Measurements from ENCODE around the gene PAFAH1B2.
A peak's percentile ranks its signal among the peaks of the same experiment; 100 is the strongest.
"Not testable (repeated sequence)": the region's sequence is repeated elsewhere in the genome, so short reads cannot be mapped to it uniquely, and the experiment has no call there.

PAFAH1B2 gene, protein sequence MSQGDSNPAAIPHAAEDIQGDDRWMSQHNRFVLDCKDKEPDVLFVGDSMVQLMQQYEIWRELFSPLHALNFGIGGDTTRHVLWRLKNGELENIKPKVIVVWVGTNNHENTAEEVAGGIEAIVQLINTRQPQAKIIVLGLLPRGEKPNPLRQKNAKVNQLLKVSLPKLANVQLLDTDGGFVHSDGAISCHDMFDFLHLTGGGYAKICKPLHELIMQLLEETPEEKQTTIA

DNA sequence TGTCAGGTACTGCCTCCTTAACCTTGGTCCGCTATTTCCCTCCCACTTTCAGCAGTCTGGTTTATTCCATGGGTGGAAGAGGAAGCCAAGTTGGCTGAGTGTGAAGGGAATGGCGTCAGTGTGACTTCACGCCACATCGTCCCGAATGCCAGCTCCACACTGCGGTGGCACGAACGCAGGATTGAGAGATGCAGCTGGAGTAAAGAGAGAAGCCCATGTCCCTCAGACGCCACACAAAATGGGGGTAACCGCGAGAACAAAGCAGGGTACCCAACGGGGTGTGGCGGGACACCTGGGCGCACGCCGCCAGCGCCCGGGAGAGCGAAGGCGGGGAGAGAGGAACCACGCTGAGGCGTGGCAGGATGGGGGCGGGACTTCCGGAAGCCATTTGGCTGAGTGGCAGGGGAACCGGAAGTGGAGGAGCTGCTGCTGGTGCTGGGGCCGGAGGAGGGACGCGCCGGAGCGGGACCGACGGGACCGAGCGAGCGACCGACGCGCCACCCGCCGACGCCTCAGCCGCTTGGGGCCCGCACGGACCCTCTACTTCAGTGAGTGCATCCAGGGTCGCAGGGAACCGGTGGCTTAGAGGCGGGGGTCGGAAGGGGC lies at the start of gene PAFAH1B2:
Gene PAFAH1B2 (plus strand): TSS at position 417 of the 606 bp plus-strand sequence. CDS start 8,161 bp downstream, outside the sequence.
- peak; percentile 52 to 95 (median 88) for DNase-seq

DNA sequence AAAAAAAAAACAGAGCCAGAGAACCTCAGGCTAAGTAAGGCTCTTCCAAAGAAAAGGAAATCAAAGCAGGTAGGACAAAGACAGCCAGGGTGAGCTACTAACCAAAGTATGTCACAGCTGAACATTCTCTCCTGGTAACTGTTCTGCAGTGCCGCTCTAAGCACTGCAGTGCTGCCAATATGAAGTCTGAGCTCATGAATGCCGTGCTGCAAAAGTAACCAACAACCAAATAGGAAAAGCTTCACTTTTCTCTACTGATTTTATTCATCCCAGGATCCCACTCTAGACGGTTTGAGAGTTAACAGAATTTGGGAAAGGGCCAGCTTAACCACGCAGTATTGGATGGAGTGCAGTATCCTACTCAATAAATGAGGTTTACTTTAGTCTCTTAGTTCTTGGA lies 49.3 kb upstream of the PAFAH1B2 start:
- DNase-seq = peak in 11 of 56 donors; percentile 13 to 45 (median 27)

DNA sequence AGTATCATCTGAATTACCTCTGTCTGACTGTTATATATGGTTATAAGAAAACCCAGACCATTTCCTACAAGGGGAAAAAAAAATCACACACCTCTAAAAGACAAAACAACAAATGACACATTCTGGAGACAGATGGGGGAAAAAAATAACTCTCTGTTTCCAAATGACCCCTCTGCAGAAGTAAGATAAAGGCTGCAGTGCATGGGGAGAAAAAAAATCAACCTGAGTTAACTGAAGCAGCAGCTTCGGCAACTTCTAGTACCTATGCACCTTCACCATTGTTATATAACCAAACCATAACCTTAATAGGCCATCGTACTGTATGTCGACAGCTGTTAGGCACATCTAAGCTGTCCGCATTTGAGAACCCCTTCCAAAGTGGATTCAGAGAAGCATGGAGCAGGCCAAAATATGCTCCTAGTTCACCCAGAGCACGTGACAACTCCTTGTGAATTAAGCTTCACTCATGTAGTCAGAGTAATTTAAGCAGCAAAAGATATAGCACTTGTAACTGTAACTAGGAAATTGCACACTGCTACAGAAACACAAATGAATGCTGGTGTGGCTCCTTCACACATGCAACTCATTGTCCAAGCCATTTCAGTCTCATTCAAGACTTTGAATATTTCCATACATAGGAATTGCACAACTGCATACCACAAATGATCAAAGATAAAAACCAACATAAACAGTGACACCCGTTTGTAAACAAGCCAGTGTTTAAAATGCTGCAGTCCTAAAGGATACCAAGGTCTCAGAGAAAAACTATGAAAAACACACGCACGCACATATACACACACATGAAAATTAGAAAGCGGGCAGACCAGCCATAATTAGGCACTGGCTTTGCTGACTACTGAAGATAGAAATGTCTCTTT lies 48.6 kb upstream of the PAFAH1B2 start:
- peak in 3 of 56 donors; percentile 23 to 29 (median 28) for DNase-seq

DNA sequence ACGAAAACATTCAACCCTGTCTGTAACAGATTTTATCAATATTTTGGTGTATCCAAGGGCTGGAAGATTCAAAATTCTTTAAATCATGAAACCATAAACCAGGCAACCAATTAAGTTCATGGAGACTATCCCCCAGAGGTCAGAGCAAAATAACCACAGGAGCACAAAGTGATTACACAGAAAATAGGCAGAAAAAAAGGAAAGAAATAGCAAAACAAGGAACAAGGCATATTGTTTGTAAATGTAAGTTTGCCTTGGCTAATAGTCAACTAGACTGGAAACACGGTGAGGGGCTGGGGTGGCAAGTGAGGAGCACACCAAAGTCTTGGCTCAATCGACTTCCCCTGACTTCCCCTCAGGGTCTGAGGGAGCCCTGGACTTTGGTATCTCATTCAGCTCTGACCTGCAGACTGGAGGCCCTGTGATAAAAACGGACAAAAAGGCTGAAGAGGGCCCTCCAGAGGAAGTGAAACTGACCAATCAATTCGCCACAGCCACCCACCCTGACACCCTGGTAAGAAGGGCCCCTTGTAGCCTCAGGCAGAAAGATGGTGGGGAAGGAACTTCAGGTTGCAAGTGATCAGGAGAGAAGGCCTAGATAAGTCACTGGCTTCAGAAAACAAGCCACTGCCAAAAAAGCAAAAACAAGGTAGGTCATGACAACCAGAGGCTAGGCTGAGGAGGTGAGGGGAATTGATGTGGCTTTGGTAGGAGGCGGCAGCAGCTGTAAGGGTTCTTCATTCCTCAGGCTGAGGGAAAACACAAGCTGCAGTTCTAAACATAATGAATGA lies 47.7 kb upstream of the PAFAH1B2 start:
- DNase-seq = peak in 49 of 56 donors; percentile 10 to 80 (median 54)

DNA sequence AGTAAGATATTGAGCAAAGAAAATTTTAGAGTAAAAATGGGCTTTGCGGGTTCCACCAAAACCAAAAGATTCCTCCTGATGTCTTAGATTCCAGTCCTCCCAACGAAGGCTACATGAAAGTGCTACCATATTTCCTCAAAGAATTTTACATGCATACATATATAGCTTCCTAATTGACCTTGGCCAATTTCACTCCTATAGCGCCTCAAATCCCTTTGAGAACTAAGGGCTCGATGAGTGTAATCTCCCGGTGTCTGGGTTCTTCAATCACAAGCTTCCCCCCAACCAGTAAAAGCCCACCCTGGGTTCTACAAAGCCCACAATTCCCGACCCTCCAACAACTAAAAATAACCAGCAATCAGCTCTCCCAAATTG lies 47.1 kb upstream of the PAFAH1B2 start:
- DNase-seq = peak in 1 of 56 donors; percentile 22

DNA sequence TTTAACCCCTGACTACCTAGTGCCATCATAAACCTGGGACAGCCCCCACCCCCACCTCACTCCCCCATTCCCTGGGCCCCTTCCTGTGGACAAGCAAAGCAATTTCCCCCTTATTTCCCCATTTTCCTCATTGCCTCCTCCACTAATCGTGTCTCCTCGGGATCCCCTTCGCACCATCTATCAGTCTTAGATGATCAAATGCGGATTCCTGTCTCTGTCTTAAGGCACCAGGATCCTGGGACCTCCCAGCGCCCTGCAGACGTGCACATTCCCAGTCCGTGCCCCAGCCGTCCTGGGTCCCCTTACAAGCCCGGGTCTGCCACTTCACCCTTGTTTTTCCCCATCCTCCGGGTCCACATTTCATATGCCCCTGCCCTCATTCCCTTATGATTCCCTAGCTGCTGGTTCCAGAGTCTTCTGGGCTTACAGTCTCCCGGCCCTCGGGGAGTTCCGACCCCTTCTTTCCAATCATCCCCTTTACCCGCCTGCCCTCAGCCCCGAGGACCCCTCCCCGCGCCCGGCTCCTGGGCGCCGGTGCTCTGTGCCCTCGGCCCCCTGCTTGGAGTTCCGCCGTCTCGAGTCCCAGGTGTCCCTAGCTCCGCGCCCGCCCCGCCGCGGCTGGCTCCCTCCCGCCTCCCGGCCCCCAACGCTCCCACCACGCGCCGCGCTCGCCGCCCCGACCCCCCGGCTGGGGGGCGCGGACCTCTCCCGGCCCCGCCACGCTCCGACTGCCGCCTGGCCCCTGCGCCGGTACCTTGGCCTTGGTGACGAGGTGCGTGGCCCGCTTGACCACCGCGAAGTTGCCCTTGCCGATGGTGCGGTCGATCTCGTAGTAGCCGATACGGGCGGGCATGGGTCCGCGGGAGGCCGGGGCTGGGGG lies 46.5 kb upstream of the PAFAH1B2 start:
- DNase-seq = peak in 34 of 56 donors; percentile 21 to 75 (median 56)

DNA sequence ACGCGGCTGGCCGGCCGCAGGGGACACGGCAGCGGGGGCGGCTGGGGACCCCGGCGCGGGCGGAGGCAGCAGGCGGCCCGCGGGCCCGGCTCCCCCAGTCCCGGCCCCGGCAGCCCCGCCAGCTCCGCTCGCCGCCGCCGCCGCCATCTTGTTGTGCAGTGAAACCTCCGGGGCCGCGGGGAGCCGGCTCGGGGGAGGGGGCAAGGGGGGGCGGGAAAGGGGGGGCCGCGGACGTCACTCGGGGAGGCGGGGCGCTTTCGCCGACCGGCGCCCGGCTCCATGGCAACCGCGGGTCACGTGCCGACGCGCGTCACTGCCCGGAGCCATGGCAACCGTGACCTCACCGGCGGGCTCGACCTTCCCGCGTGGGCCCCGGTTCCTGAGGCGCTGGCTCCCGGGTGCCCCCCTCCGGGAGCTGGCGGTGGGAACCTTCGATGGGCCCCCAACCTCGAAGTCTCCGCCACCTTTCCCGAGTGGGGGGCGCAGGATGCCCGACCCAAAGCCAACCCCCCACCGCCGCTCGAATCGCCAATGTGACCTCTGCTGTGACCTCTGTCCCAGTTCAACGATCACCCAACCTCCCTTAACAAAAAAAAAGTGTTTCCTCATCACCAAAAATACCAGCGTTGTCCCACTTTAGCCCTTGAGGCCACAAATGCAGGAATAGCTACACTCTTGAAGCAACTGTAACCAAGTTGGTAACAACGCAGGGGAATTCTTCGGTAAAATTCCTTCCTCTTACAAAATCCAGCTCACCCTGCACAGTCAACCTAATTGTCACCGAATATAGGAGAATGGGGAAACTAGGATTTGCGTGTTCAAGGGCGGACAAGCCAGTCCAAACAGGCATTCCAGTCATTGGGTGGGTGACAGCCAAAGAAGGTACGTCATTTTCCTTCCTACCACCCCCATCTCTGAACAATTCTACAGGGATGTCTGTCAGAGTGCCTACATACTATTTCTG lies 45.5 kb upstream of the PAFAH1B2 start, which contains the start of gene SIK3:
Gene SIK3 (minus strand): TSS at position 160 of the 964 bp plus-strand sequence. CDS start 13 bp downstream, at position 147.
- peak; percentile 34 to 98 (median 92) for DNase-seq

DNA sequence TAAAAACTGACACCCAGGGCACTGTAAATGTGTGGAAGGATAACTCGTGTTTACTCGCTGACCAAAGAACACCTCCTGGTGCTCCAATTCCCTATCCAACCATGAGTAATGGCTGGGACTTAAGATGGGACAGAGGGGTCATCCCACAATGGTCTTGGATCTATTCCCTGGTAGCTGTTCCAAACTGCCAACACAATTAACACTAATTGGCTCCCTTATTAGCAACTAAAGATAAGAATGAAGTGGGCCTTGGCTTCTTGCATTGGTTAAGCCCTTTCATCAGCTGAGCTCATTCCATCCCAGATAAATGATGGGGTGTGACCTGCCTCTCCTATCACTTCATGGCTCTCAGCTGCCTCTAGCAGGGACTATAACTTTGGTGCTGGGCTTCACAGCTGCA lies 44.4 kb upstream of the PAFAH1B2 start:
- DNase-seq = no peak

DNA sequence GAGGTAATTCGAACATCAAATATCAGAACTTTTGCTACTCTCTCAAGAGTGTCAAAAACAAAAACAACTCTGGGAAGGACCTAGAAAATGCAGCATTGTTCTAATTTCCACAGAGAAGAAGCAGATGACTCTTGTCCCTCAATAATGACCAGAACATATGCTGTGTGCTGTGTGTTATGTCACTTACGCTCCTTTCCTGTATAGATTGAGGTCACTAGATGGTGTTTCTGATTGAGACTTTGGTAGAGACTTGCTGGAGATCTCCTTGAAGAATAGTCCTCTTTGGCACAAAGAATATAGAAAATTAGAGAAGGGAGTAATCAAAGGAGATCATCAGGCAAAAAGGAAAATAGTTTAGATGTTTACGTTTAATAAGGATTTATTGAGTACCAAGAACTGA lies 43.5 kb upstream of the PAFAH1B2 start:
- DNase-seq = no peak

DNA sequence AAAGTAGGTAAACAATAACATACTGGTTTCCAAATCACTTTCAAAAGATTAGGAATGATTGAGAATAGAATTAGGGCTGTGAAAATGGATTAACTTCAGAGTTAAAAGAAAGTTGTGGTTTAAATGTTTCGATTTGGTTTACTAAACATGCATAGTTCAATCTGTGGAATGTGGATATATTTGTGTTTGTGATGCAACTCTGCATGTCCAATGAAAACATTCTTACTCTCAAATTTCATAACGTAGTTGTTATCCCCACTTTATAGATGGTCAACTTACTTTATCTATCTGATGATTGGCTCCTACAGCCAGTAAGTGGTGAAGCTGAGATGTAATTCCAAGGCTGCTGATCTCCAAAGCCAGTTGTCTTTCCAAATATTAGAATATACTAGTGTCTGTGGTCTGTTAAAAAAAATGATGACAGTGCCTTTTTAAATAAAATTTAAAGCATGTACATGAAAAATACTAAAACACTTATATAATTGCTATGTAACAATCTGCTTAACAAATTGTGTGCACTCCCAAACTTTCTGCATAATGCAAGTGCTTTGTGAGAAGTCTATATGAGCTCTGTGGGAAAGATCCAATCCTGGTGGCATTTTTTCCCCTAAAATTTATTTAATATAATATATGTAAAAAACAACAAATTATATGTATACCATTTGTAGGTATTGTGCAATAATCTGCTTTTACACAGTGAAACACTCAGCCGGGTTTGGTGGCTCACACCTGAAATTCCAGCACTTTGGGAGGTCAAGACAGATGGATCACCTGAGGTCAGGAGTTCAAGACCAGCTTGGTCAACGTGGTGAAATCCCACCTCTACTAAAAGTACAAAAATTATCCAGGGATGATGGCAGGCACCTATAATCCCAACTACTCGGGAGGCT lies 36.1 kb upstream of the PAFAH1B2 start:
- DNase-seq = no peak

DNA sequence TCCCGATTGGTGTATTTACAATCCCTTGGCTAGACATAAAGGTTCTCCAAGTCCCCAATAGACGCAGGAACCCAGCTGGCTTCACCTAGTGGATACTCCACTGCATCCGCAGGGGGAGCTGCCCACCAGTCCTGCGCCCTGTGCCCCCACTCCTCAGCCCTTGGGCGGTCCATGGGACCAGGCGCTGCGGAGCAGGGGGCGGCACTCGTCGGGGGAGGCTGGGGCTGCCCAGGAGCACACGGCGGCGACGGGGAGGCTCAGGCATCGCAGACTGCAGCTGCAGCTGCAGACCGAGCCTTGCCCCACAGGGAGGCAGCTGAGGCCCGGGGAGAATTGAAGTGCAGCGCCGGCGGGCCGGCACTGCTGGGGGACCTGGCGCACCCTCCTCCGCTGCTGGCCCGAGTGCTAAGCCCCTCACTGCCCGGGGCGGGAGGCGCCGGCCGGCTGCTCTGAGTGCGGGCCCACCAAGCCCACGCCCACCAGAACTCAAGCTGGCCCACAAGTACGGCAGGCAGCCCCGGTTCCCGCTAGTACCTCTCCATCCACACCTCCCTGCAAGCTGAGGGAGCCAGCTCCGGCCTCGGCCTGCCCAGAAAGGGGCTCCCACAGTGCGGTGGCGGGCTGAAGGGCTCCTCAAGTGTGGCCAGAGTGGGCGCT lies 33.7 kb upstream of the PAFAH1B2 start:
- DNase-seq = no peak

DNA sequence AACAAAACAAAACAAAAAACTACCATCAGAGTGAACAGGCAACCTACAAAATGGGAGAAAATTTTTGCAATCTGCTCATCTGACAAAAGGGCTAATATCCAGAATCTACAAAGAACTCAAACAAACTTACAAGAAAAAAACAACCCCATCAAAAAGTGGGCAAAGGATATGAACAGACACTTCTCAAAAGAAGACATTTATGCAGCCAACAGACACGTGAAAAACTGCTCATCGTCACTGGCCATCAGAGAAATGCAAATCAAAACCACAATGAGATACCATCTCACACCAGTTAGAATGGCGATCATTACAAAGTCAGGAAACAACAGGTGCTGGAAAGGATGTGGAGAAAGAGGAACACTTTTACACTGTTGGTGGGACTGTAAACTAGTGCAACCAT lies 31.6 kb upstream of the PAFAH1B2 start:
- DNase-seq = not testable (repeated sequence)

DNA sequence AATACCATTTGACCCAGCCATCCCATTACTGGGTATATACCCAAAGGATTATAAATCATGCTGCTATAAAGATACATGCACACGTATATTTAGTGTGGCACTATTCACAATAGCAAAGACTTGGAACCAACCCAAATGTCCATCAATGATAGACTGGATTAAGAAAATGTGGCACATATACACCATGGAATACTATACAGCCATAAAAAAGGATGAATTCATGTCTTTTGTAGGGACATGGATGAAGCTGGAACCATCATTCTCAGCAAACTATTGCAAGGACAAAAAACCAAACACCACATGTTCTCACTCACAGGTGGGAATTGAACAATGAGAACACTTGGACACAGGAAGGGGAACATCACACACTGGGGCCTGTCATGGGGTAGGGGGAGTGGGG lies 31.1 kb upstream of the PAFAH1B2 start:
- DNase-seq = not testable (repeated sequence)

DNA sequence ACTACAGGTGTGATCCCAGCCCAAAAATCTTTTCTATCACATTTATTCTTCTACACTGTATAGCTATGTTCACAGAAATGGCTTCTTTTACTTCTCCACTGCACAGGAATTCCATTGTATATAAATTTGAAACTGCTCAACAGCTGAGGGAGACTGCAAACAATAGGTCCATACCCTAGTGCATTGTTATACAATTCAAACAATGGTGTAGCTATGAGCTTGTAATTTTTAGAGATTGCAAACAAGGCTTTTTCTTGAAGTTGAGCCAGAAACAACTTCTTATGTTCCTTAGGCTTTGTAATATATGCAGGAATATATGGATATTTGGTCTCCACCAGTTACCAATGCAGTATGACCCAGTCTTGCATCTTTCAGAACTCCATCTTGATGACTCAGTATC lies 26.4 kb upstream of the PAFAH1B2 start:
- DNase-seq = no peak

DNA sequence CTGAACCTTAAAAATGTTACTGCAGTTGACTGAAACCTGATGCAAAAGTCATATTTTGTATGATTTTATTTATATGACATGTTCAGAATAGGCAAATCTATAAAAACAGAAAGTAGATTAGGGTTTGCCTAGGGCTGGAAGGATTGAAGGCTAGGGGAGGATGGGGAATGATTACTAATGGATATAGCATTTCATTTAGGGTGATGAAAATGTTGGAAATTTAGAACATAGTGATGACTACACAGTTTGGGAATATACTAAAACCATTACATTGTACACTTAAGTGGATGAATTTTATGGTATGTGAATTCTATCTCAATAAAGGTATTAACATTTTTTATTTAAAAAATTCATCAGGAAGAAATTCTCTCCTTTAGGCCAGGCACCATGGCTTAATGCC lies 22.9 kb upstream of the PAFAH1B2 start:
- DNase-seq = no peak

DNA sequence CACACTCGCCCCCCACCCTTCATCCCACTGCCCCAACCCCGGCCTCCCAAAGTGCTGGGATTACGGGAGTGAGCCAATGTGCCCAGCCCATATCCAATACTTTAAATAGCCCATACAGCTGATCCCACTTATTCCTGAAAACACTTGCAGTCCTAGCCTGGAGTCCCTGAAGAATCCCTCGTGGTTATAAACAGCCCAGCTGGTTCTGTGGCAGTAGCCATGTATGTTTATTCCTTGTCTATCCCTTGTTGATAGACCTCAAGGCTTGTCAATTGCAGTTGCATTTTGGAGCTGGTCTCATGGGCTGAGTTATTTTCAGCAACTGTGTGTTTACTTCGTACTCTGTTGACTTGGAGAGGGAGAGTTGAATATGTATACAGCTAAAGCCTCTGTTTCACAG lies 21.5 kb upstream of the PAFAH1B2 start:
- DNase-seq = no peak
